ENCODE measurements around the gene IL11RA.

GRCh38 chr9:34710023-34710422 lies 58.0 kb downstream of the IL11RA start, which contains the start of gene CCL21:
- TF ChIP-seq POLR2A (IDR thresholded peaks at IDR 0.05) (peak in 1 of 2 donors; percentile 8), CTCF (IDR thresholded peaks at IDR 0.05) (no peak)
